ENCODE results near the gene SUPV3L1. TPM values are rescaled to one million over a fixed set of nuclear protein-coding genes. Genes with fewer than 3 reads are reported as not detected.

Gene SUPV3L1
- total RNA-seq, 4 donors from 2014 or later, result 29.7 to 38.8 (median 32.2) TPM

GRCh38 chr10:69246036-69246435 is 66.0 kb downstream of the SUPV3L1 start:
- no peak for DNase-seq
- in situ Hi-C loops (cut with MboI; ENCODE audit: low sequenced_read_pairs in 4 of 4) (loop anchor here (10.0 to 25.0 kb wide), 3 partner anchors 59 to 391 kb away; partner anchors contain the start of gene FAM241B (in 2 of the 4)), intact Hi-C loops (cut with DNase I; ENCODE audit: low total_unique reads) (no loop called here)
- Histone ChIP-seq H3K9me3 (no peaks in the 10 kb centered on the region), H3K27ac (no peak overlapping the region), H3K27me3 (no peaks in the 10 kb centered on the region), H3K36me3 (no peaks in the 10 kb centered on the region), H3K4me3 (no peak overlapping the region), H3K4me1 (no peaks in the 10 kb centered on the region)
- TF ChIP-seq CTCF (IDR thresholded peaks at IDR 0.05 in 4 of 5, conservative IDR thresholded peaks at IDR 0.05 in 1 of 5), result no peak
- no peak for TF ChIP-seq POLR2A (IDR thresholded peaks at IDR 0.05)
- ATAC-seq, result no peak

- no peak overlapping the region for H3K27ac ChIP-seq
- H3K36me3 ChIP-seq, result no peaks in the 10 kb centered on the region
- TF ChIP-seq CTCF (IDR thresholded peaks at IDR 0.05 in 4 of 5, conservative IDR thresholded peaks at IDR 0.05 in 1 of 5), result no peak
- no peak for TF ChIP-seq POLR2A (IDR thresholded peaks at IDR 0.05)
- DNase-seq (no peak), ATAC-seq (no peak)
- intact Hi-C loops (cut with DNase I; ENCODE audit: low total_unique reads) (no loop called here), in situ Hi-C loops (cut with MboI; ENCODE audit: low sequenced_read_pairs in 4 of 4) (loop anchor here (10.0 to 25.0 kb wide), 3 partner anchors 58 to 391 kb away; partner anchors contain the start of gene FAM241B (in 2 of the 4))
- H3K4me3 ChIP-seq, result no peak overlapping the region
- no peaks in the 10 kb centered on the region for H3K4me1 ChIP-seq
- H3K9me3 ChIP-seq, result no peaks in the 10 kb centered on the region
- no peaks in the 10 kb centered on the region for H3K27me3 ChIP-seq
Observed at GRCh38 chr10:69246581-69247312, 66.7 kb downstream of the SUPV3L1 start.

- in situ Hi-C loops (cut with MboI; ENCODE audit: low sequenced_read_pairs in 4 of 4), result loop anchor here (10.0 to 25.0 kb wide), 3 partner anchors 57 to 390 kb away; partner anchors contain the start of gene FAM241B (in 2 of the 4)
- Histone ChIP-seq H3K27me3 (no peaks in the 10 kb centered on the region), H3K4me1 (no peaks in the 10 kb centered on the region), H3K27ac (no peak overlapping the region), H3K4me3 (no peak overlapping the region), H3K9me3 (no peaks in the 10 kb centered on the region), H3K36me3 (no peaks in the 10 kb centered on the region)
- ATAC-seq, result no peak
- intact Hi-C loops (cut with DNase I; ENCODE audit: low total_unique reads), result no loop called here
- TF ChIP-seq CTCF (IDR thresholded peaks at IDR 0.05 in 4 of 5, conservative IDR thresholded peaks at IDR 0.05 in 1 of 5) (no peak), POLR2A (IDR thresholded peaks at IDR 0.05) (no peak)
- no peak for DNase-seq
Observed at GRCh38 chr10:69247313-69247710, 67.3 kb downstream of the SUPV3L1 start.

- H3K9me3 ChIP-seq, result no peaks in the 10 kb centered on the region
- H3K4me3 ChIP-seq, result no peak overlapping the region
- H3K27me3 ChIP-seq, result no peaks in the 10 kb centered on the region
- no peaks in the 10 kb centered on the region for H3K4me1 ChIP-seq
- no peak overlapping the region for H3K27ac ChIP-seq
- intact Hi-C loops (cut with DNase I; ENCODE audit: low total_unique reads) (no loop called here), in situ Hi-C loops (cut with MboI; ENCODE audit: low sequenced_read_pairs in 4 of 4) (loop anchor here (10.0 to 25.0 kb wide), 3 partner anchors 57 to 389 kb away; partner anchors contain the start of gene FAM241B (in 2 of the 4))
- no peak for TF ChIP-seq CTCF (IDR thresholded peaks at IDR 0.05 in 4 of 5, conservative IDR thresholded peaks at IDR 0.05 in 1 of 5)
- no peak for TF ChIP-seq POLR2A (IDR thresholded peaks at IDR 0.05)
- ATAC-seq (no peak), DNase-seq (no peak)
- H3K36me3 ChIP-seq, result no peaks in the 10 kb centered on the region
Observed at GRCh38 chr10:69248117-69248730, 68.2 kb downstream of the SUPV3L1 start.
